Transverse colon (tissue), 4 donors: ENCODE results near the gene KLHL29. TPM values are rescaled to one million over a fixed set of nuclear protein-coding genes. Genes with fewer than 3 reads are reported as not detected.

ENCODE experiments used
- DNase-seq: peaks from one replicate; pipeline ENCODE4 v3.0.0-alpha.2; 2019
- H3K27ac ChIP-seq, 4 donors: fragments of 200-600 bp; sonication (generic); 2 replicates each; pipeline ENCODE4 v1.5.1; 2016 to 2018; ENCODE audit warnings: inconsistent platforms in 4 of 4
- H3K27me3 ChIP-seq: fragments of 200-600 bp; sonication (generic); 2 replicates; pipeline ENCODE4 v1.5.1; 2017; ENCODE audit warnings: inconsistent platforms
- H3K36me3 ChIP-seq, 4 donors: fragments of 200-600 bp; sonication (generic); 2 replicates each; pipeline ENCODE4 v1.5.1; 2017 to 2019; ENCODE audit warnings: inconsistent platforms in 4 of 4
- H3K4me1 ChIP-seq, 4 donors: fragments of 200-600 bp; sonication (generic); 2 replicates each; pipeline ENCODE4 v1.5.1; 2017 to 2020; ENCODE audit warnings: inconsistent platforms in 4 of 4
- H3K4me3 ChIP-seq, 4 donors: fragments of 200-600 bp; sonication (generic); 1 replicate in 1 of 4; 2 replicates in 3 of 4; pipeline versions ENCODE4 v1.5.1 to v1.6.1; 2017 to 2019; ENCODE audit warnings: inconsistent platforms in 4 of 4
- H3K9me3 ChIP-seq, 2 donors: fragments of 200-600 bp; sonication (generic); 2 replicates each; pipeline ENCODE4 v1.5.1; 2017 to 2019; ENCODE audit warnings: inconsistent platforms in 2 of 2
- EP300 ChIP-seq: sonication (generic); formaldehyde crosslinking; IDR thresholded peaks from one replicate; pipeline ENCODE4 v1.6.1; 2017; ENCODE audit warnings: antibody characterized with exemption, low read depth
- POLR2A ChIP-seq: fragments of 450-650 bp; IDR thresholded peaks from one replicate; pipeline ENCODE4 v1.6.1; 2016; ENCODE audit warnings: antibody characterized with exemption, mild to moderate bottlenecking, moderate library complexity
- POLR2AphosphoS5 ChIP-seq, 3 donors: sonication (generic); formaldehyde crosslinking; IDR thresholded peaks; one replicate each; pipeline ENCODE4 v1.6.1; 2016; ENCODE audit warnings: antibody characterized with exemption in 3 of 3
- WGBS, 2 donors: methylation state at CpG; one replicate each; pipeline ENCODE4 v1.1.5; 2018; ENCODE audit warnings: low coverage in 1 of 2; 5-methylcytosine and 5-hydroxymethylcytosine counted together
- in situ Hi-C, 4 donors: fragments of 200-750 bp; cut with MboI; loops; one replicate each; pipeline versions ENCODE4 v1.15.0 to v1.15.1; 2017; ENCODE audit warnings: low sequenced_read_pairs in 3 of 4, low pct_ligation_motif_present in 1 of 4, low pct_unique_long_range_greater_than_20kb in 1 of 4
- intact Hi-C: fragments of 100-400 bp; cut with DNase I; formaldehyde crosslinking; loops from one replicate; pipeline ENCODE4 v1.15.1; 2023; ENCODE audit warnings: low total_unique reads
- total RNA-seq, 4 donors: library from RNA; depleted of rRNA; stranded (reverse); fragments of >200 nt; gene quantifications; one replicate each; pipeline ENCODE4 v1.1.0, GENCODE V29; 2016
- TF ChIP-seq, protein P1 (sequence below), 5 experiments: fragments of 200-600 bp in 3 of 5; fragments of 450-650 bp in 2 of 5; sonication (generic) in 3 of 5; IDR thresholded peaks; 1 replicate in 2 of 5; 2 replicates in 3 of 5; pipeline ENCODE4 v1.5.1; 2016 to 2017; ENCODE audit warnings: antibody characterized with exemption in 5 of 5, inconsistent platforms in 3 of 5, mild to moderate bottlenecking in 2 of 5, moderate library complexity in 1 of 5

The KLHL29 gene
- total RNA-seq, 4 donors from 2014 or later = 3.3 to 16.5 (median 5.8) TPM

DNA sequence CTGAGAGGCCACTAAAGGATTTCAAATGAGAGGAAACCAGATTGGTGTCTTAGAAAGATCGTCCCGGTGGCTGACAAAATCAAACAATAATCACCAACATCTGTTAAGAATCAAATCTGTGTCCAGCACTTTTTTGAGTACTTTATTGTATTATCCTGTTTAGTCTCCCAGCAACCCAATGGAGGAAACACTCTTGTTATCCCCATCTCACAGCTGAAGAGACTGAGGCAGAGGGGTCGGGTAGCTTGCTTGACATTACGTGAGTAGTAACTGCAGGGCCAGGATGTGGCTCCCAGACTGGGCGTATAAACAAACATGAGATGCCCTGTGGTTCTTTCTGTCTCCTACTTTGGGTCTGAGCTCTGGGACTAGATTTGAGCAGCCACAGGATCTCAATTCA is 76.0 kb downstream of the KLHL29 start:
- Histone ChIP-seq H3K27me3 (no peaks in the 10 kb centered on the region), H3K36me3 (no peaks in the 10 kb centered on the region), H3K4me1 (no peaks in the 10 kb centered on the region), H3K4me3 (no peak overlapping the region), H3K27ac (no peak overlapping the region), H3K9me3 (no peaks in the 10 kb centered on the region)
- in situ Hi-C loops (no loop called here), intact Hi-C loops (no loop called here)
- no peak for DNase-seq
- 81 to 86% methylated on average over 4 to 5 of the region's 5 CpGs for WGBS, 2 donors
- no peak for TF ChIP-seq POLR2AphosphoS5 (IDR thresholded peaks at IDR 0.05)
- TF ChIP-seq EP300 = no peak
- TF ChIP-seq, protein P1, sequence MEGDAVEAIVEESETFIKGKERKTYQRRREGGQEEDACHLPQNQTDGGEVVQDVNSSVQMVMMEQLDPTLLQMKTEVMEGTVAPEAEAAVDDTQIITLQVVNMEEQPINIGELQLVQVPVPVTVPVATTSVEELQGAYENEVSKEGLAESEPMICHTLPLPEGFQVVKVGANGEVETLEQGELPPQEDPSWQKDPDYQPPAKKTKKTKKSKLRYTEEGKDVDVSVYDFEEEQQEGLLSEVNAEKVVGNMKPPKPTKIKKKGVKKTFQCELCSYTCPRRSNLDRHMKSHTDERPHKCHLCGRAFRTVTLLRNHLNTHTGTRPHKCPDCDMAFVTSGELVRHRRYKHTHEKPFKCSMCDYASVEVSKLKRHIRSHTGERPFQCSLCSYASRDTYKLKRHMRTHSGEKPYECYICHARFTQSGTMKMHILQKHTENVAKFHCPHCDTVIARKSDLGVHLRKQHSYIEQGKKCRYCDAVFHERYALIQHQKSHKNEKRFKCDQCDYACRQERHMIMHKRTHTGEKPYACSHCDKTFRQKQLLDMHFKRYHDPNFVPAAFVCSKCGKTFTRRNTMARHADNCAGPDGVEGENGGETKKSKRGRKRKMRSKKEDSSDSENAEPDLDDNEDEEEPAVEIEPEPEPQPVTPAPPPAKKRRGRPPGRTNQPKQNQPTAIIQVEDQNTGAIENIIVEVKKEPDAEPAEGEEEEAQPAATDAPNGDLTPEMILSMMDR (IDR thresholded peaks at IDR 0.05) = no peak
- TF ChIP-seq POLR2A = no peak

GRCh38 chr2:23464156-23464555 is 79.2 kb downstream of the KLHL29 start:
- in situ Hi-C loops = no loop called here
- WGBS, 2 donors = 83 to 86% methylated on average over 1 to 6 of the region's 6 CpGs
- Histone ChIP-seq H3K36me3 (no peaks in the 10 kb centered on the region), H3K27me3 (no peaks in the 10 kb centered on the region), H3K4me3 (no peak overlapping the region), H3K4me1 (peaks cover 0 to 5% (median 2%) of the 10 kb centered on the region in 4 donors), H3K9me3 (no peaks in the 10 kb centered on the region), H3K27ac (no peak overlapping the region)
- intact Hi-C loops = no loop called here
- TF ChIP-seq POLR2AphosphoS5 (IDR thresholded peaks at IDR 0.05) = no peak
- TF ChIP-seq EP300 = no peak
- TF ChIP-seq POLR2A = no peak
- TF ChIP-seq, protein P1 (IDR thresholded peaks at IDR 0.05) = no peak
- no peak for DNase-seq

DNA sequence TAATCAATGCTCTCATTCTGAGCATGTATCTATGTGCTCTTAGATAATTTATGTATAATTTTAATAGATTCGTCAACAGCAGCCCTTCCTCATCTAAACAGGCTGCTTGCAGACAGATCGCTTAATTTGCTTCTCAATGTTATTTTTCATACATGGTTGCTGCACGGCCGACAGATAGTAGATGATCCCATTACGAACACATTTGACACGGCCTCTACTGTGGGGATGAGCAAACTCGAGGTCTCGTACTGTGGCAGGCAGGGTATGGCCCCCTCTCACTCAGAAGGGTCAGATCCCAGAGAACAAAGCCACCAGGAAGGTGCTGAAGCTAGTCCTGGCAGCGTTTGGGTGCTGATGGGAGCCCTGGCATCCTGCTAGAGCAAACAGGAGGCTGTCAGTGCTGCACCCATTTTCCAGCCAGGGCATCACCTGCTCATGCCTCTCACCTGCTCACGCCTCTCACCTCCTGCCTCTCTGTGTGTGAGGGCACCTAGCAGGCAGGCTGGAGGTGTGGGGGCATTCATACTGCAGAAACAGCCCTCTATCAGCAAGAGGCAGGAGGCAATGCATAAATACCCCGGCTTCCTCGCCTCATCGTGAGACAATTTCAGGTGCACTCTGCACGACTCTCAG is 80.0 kb downstream of the KLHL29 start:
- DNase-seq = no peak
- 82 to 94% methylated on average over 2 to 14 of the region's 14 CpGs for WGBS, 2 donors
- peak overlapping the region in 1 of 4 donors; percentile 30 for H3K27ac ChIP-seq
- H3K27me3 ChIP-seq = no peaks in the 10 kb centered on the region
- TF ChIP-seq EP300 = no peak
- TF ChIP-seq POLR2AphosphoS5 (IDR thresholded peaks at IDR 0.05) = no peak
- TF ChIP-seq, protein P1 (IDR thresholded peaks at IDR 0.05) = no peak
- TF ChIP-seq POLR2A = no peak
- intact Hi-C loops = no loop called here
- H3K36me3 ChIP-seq = no peaks in the 10 kb centered on the region
- no peaks in the 10 kb centered on the region for H3K9me3 ChIP-seq
- peaks cover under 1 to 5% (median 4%) of the 10 kb centered on the region in 4 donors for H3K4me1 ChIP-seq
- H3K4me3 ChIP-seq = no peak overlapping the region
- in situ Hi-C loops = no loop called here

DNA sequence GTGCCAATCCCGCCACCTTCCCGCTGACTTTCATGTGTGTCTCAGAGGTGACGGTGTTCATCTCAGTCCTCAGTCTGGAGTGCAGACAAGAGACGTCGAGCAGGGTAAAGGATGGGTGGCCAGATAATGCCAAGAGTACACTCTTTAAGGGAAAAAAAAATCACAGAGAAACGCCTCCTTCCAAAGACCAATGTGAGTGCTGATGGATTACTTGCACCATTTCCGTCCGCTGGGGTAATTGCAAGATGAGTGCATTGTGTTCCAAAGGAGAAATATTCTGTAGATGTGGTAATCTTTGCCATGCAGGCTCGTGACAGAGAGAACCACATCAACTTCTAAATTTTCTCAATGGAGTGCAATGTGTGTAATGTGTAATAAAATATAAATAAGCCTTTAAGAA is 81.0 kb downstream of the KLHL29 start:
- Histone ChIP-seq H3K27ac (peak overlapping the region in 1 of 4 donors; percentile 33), H3K4me1 (peaks cover 5 to 10% (median 6%) of the 10 kb centered on the region in 4 donors), H3K4me3 (no peak overlapping the region), H3K9me3 (no peaks in the 10 kb centered on the region), H3K27me3 (no peaks in the 10 kb centered on the region), H3K36me3 (no peaks in the 10 kb centered on the region)
- WGBS, 2 donors = 76 to 86% methylated on average over 9 of the region's 9 CpGs
- TF ChIP-seq POLR2AphosphoS5 (IDR thresholded peaks at IDR 0.05) (peak in 2 of 3 donors; percentile 5 to 35), POLR2A (no peak)
- intact Hi-C loops = no loop called here
- in situ Hi-C loops = no loop called here
- DNase-seq = no peak

DNA sequence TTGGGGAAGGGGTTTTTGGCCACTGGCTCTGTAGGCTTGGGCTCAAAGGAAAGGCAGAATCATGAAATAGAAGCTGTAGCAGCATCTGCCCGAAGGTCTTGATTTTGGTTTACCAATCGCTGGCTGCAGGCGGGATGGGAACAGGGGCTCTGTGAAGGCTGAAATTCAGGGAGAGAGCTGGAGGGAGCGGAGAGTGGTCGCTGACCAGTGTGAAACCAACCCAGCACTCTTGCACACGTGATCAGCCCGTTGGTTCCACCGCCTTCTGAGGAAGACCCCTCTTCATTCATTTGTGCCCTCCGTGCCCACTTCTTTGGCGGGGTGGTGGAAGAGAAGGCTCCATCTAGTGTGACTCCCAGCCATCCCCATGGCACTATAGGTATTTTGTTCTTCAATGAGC is 82.6 kb downstream of the KLHL29 start:
- TF ChIP-seq POLR2A = no peak
- TF ChIP-seq EP300 = no peak
- TF ChIP-seq POLR2AphosphoS5 (IDR thresholded peaks at IDR 0.05) = no peak
- TF ChIP-seq, protein P1 (IDR thresholded peaks at IDR 0.05) = no peak
- no peak overlapping the region for H3K27ac ChIP-seq
- no peak for DNase-seq
- no peaks in the 10 kb centered on the region for H3K36me3 ChIP-seq
- H3K27me3 ChIP-seq = no peaks in the 10 kb centered on the region
- H3K9me3 ChIP-seq = no peaks in the 10 kb centered on the region
- peaks cover 5 to 16% (median 6%) of the 10 kb centered on the region in 4 donors for H3K4me1 ChIP-seq
- intact Hi-C loops (no loop called here), in situ Hi-C loops (no loop called here)
- H3K4me3 ChIP-seq = no peak overlapping the region
- 93 to 97% methylated on average over 8 to 10 of the region's 10 CpGs for WGBS, 2 donors
